ENCODE results near the gene CACNA1F. TPM values are rescaled to one million over a fixed set of nuclear protein-coding genes. Genes with fewer than 3 reads are reported as not detected.

The CACNA1F gene
- total RNA-seq, 4 donors from 2014 or later: 0.10 to 0.21 (median 0.13) TPM; not detected in 1

DNA sequence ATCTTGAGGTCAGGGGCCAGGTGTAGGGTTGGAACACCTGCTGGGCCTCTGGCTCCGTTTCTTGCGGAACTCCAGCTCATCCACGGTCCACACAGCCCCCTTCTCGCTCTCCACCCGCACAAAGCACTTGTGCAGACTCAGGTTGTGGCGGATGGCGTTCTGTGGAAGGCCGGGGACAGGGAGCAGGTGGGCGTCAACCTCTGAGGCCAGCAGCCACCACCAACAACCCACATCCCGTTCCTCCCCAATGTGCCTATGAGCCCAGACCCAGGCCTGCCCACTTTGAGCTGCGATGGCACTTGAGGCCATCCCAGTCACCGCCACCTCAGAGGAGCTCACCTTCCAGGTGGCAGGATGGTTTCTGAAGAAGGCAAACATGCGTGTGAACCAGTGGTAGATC lies 18.2 kb upstream of the CACNA1F start:
- no peaks in the 10 kb centered on the region for H3K27me3 ChIP-seq

DNA sequence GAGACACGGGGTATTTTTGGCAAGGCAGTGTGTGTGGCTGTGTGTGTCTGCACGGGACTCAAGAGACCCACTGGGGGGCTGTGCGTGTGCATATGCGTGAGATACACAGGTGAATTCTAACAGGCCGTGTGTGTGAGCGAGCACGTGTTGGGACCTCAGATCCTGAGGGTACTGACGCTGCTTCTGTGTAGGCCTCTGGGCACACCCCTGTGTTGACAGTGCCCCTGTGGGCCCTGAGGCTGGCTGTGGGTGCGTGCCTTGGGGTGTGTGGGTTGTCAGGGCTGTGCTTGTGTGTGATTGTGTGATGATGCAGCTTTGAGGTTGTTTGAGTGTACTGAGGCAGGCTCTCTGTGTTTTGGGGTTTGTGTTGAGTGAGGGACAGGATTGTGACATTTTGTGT lies 17.4 kb upstream of the CACNA1F start:
- H3K27ac ChIP-seq: no peak overlapping the region
- no peaks in the 10 kb centered on the region for H3K36me3 ChIP-seq
- no peak for DNase-seq
- H3K27me3 ChIP-seq: no peaks in the 10 kb centered on the region
- TF ChIP-seq, protein P1, sequence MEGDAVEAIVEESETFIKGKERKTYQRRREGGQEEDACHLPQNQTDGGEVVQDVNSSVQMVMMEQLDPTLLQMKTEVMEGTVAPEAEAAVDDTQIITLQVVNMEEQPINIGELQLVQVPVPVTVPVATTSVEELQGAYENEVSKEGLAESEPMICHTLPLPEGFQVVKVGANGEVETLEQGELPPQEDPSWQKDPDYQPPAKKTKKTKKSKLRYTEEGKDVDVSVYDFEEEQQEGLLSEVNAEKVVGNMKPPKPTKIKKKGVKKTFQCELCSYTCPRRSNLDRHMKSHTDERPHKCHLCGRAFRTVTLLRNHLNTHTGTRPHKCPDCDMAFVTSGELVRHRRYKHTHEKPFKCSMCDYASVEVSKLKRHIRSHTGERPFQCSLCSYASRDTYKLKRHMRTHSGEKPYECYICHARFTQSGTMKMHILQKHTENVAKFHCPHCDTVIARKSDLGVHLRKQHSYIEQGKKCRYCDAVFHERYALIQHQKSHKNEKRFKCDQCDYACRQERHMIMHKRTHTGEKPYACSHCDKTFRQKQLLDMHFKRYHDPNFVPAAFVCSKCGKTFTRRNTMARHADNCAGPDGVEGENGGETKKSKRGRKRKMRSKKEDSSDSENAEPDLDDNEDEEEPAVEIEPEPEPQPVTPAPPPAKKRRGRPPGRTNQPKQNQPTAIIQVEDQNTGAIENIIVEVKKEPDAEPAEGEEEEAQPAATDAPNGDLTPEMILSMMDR (IDR thresholded peaks at IDR 0.05): no peak
- no peak for TF ChIP-seq POLR2A (IDR thresholded peaks at IDR 0.05)
- intact Hi-C loops (cut with DNase I): no loop called here
- no peaks in the 10 kb centered on the region for H3K4me1 ChIP-seq
- H3K9me3 ChIP-seq: no peaks in the 10 kb centered on the region
- no peak overlapping the region for H3K4me3 ChIP-seq (replicated peaks in 1 of 3)
- 87 to 98% methylated on average over 3 to 9 of the region's 9 CpGs for whole genome bisulfite sequencing, 2 donors

More for the DNA sequence above, 18.2 kb upstream of the CACNA1F start:
- H3K4me3 ChIP-seq (replicated peaks in 1 of 3): no peak overlapping the region
- H3K9me3 ChIP-seq: no peaks in the 10 kb centered on the region
- no peak for DNase-seq
- intact Hi-C loops (cut with DNase I): no loop called here
- no peaks in the 10 kb centered on the region for H3K36me3 ChIP-seq
- WGBS, 2 donors: 93% methylated on average over 3 to 12 of the region's 13 CpGs
- H3K27ac ChIP-seq: no peak overlapping the region
- no peak for TF ChIP-seq POLR2A (IDR thresholded peaks at IDR 0.05)
- TF ChIP-seq, protein P1 (IDR thresholded peaks at IDR 0.05): no peak
- H3K4me1 ChIP-seq: no peaks in the 10 kb centered on the region

DNA sequence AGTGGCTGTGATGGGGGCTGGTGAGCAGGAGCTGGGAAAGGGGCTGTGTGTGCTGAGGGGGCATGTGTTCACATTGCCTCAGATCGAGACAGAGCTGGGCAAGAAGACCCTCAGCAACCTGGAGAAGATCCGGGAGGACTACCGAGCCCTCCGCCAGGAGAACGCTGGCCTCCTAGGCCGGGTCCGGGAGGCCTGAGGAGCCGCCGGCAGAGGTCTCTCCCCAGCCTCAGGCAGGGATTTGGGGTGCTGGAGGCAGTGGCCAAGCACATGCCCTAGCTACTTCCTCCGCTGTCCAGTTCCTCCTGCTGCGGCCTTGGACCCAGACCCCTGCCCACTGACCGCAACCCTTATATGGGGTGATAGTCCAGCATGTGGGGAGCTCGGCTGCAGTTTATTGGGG lies 16.9 kb upstream of the CACNA1F start:
- no peak for TF ChIP-seq POLR2A (IDR thresholded peaks at IDR 0.05)
- TF ChIP-seq, protein P1 (IDR thresholded peaks at IDR 0.05): no peak
- Histone ChIP-seq H3K27ac (no peak overlapping the region), H3K4me1 (no peaks in the 10 kb centered on the region), H3K27me3 (no peaks in the 10 kb centered on the region), H3K9me3 (no peaks in the 10 kb centered on the region), H3K36me3 (no peaks in the 10 kb centered on the region), H3K4me3 (replicated peaks in 1 of 3) (no peak overlapping the region)
- intact Hi-C loops (cut with DNase I): no loop called here
- 83 to 100% methylated on average over 1 to 3 of the region's 13 CpGs for WGBS, 2 donors
- no peak for DNase-seq

DNA sequence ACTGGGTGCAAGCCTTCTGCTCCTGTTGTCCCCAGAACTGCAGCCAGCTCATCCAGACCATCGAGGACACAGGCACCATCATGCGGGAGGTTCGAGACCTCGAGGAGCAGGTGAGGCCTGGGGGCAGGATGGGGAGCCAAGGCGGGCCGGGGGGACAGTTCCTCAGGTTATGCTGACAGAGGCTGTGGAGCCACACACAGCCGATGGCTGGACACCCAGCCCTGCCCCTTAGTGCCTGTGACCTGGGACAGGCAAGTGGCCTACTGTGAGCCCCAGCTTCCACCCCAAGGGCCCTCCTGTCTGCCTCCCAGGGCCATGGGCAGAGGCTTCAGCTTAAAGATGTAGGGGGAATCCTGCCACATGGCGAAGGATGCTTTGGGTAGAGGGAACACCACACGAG lies 16.5 kb upstream of the CACNA1F start:
- H3K9me3 ChIP-seq: no peaks in the 10 kb centered on the region
- no peak for TF ChIP-seq POLR2A (IDR thresholded peaks at IDR 0.05)
- TF ChIP-seq, protein P1 (IDR thresholded peaks at IDR 0.05): no peak
- no peaks in the 10 kb centered on the region for H3K36me3 ChIP-seq
- no peaks in the 10 kb centered on the region for H3K4me1 ChIP-seq
- DNase-seq: no peak
- intact Hi-C loops (cut with DNase I): no loop called here
- WGBS, 2 donors: 80 to 100% methylated on average over 2 of the region's 9 CpGs
- H3K27me3 ChIP-seq: no peaks in the 10 kb centered on the region
- no peak overlapping the region for H3K27ac ChIP-seq
- no peak overlapping the region for H3K4me3 ChIP-seq (replicated peaks in 1 of 3)

DNA sequence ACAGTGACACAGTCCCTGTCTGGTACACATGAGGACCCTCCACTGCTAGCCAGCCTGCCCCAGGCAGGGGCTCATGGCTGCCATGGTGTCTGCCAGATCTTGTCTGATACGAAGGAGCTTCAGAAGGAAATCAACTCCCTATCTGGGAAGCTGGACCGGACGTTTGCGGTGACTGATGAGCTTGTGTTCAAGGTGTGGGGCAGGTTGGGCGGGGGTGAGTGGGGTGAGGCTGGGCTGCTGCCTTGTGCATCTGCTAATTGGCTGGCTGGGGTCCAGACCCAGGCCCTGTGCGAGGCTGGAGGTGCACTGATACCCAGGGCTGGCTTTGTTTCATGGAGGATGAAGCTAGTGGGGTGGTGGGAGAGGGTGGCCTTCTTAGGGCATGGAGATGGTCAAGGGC lies 15.9 kb upstream of the CACNA1F start:
- intact Hi-C loops (cut with DNase I): no loop called here
- TF ChIP-seq, protein P1 (IDR thresholded peaks at IDR 0.05): no peak
- TF ChIP-seq POLR2A (IDR thresholded peaks at IDR 0.05): no peak
- DNase-seq: no peak
- Histone ChIP-seq H3K27ac (no peak overlapping the region), H3K36me3 (no peaks in the 10 kb centered on the region), H3K9me3 (no peaks in the 10 kb centered on the region), H3K4me1 (no peaks in the 10 kb centered on the region), H3K27me3 (no peaks in the 10 kb centered on the region), H3K4me3 (replicated peaks in 1 of 3) (no peak overlapping the region)
- WGBS, 2 donors: 83 to 94% methylated on average over 2 to 5 of the region's 6 CpGs

Data from thyroid gland (tissue), 4 donors.